ENCODE data around the gene HOXB5.

- TF ChIP-seq CTCF (IDR thresholded peaks at IDR 0.05 in 2 of 3, conservative IDR thresholded peaks at IDR 0.05 in 1 of 3; ENCODE audit: borderline replicate concordance in 1 of 3, insufficient read depth in 1 of 3, low read depth in 2 of 3, low read length in 2 of 3) (no peak), POLR2AphosphoS5 (IDR thresholded peaks at IDR 0.05; ENCODE audit: low read depth, low read length) (no peak), MAX (IDR thresholded peaks at IDR 0.05) (no peak), POLR2A (IDR thresholded peaks at IDR 0.05; ENCODE audit: borderline replicate concordance, extremely low read depth, insufficient read depth, insufficient read length) (no peak), EZH2phosphoT487 (IDR thresholded peaks at IDR 0.05; ENCODE audit: borderline replicate concordance) (no peak), EZH2 (IDR thresholded peaks at IDR 0.05) (no peak)
These were observed 16.9 kb downstream of the HOXB5 start for GRCh38 chr17:48576479-48577309.

Data from HCT116 (cell line).